ENCODE results near the gene ARHGAP26. TPM values are rescaled to one million over a fixed set of nuclear protein-coding genes. Genes with fewer than 3 reads are reported as not detected.

ARHGAP26 gene
- total and polyA plus RNA-seq, 7 experiments from 2014 or later = 10.5 to 123 (median 22.7) TPM

GRCh38 chr5:143052967-143053682 lies 282.9 kb downstream of the ARHGAP26 start:
- intact Hi-C loops (cut with micrococcal nuclease) = loop anchor here in 1 of 2 donors (5.0 kb wide), 1 partner anchor 49 kb away; no protein-coding TSS in a partner anchor
- CTCF ChIA-PET = interaction anchor here (0.6 kb wide), 1 partner anchor 50 kb away, joined by 3 read pairs; no protein-coding TSS in a partner anchor
- Mint-ChIP-seq H3K27ac (peak overlapping the region in 1 of 9 donors; percentile 24), H3K27me3 (no peaks in the 10 kb centered on the region), H3K4me3 (no peak overlapping the region), H3K36me3 (peaks cover 18 to 76% (median 44%) of the 10 kb centered on the region in 5 donors), H3K4me1 (peaks cover 5 to 73% (median 18%) of the 10 kb centered on the region in 7 donors), H3K9me3 (no peaks in the 10 kb centered on the region)
- H3K4me1 ChIP-seq (ENCODE audit: control insufficient read depth in 2 of 2, insufficient read depth in 2 of 2, low read length in 2 of 2) = no peaks in the 10 kb centered on the region
- H3K36me3 ChIP-seq (ENCODE audit: control insufficient read depth in 2 of 3, insufficient read depth in 3 of 3, low read length in 3 of 3) = peaks cover 0 to 25% (median 0%) of the 10 kb centered on the region in 3 experiments
- POLR2A ChIA-PET = interaction anchor here (0.7 kb wide), 1 partner anchor 342 kb away, joined by 5 read pairs; no protein-coding TSS in a partner anchor
- ATAC-seq (no peak), DNase-seq (no peak)
- no peaks in the 10 kb centered on the region for H3K27me3 ChIP-seq (ENCODE audit: control insufficient read depth in 2 of 2, insufficient read depth in 2 of 2, low read length in 2 of 2)
- no peaks in the 10 kb centered on the region for H3K9me3 ChIP-seq (ENCODE audit: control insufficient read depth in 2 of 3, low read length in 3 of 3)
- H3K4me3 ChIP-seq (ENCODE audit: low read length) = no peak overlapping the region
- H3K27ac ChIP-seq (ENCODE audit: low read depth, low read length) = no peak overlapping the region

- Histone ChIP-seq H3K27ac (ENCODE audit: low read depth, low read length) (no peak overlapping the region), H3K9me3 (ENCODE audit: control insufficient read depth in 2 of 3, low read length in 3 of 3) (no peaks in the 10 kb centered on the region), H3K27me3 (ENCODE audit: control insufficient read depth in 2 of 2, insufficient read depth in 2 of 2, low read length in 2 of 2) (no peaks in the 10 kb centered on the region), H3K36me3 (ENCODE audit: control insufficient read depth in 2 of 3, insufficient read depth in 3 of 3, low read length in 3 of 3) (peaks cover 0 to 29% (median 0%) of the 10 kb centered on the region in 3 experiments), H3K4me3 (ENCODE audit: low read length) (no peak overlapping the region), H3K4me1 (ENCODE audit: control insufficient read depth in 2 of 2, insufficient read depth in 2 of 2, low read length in 2 of 2) (no peaks in the 10 kb centered on the region)
- intact Hi-C loops (cut with micrococcal nuclease) = loop anchor here in 1 of 2 donors (2.0 to 5.0 kb wide), 2 partner anchors 45 to 49 kb away; no protein-coding TSS in a partner anchor
- peaks cover 0 to 3% (median 0%) of the 10 kb centered on the region in 11 donors for H3K9me3 Mint-ChIP-seq
- ATAC-seq (no peak), DNase-seq (no peak)
- ChIA-PET POLR2A (interaction anchor here (0.7 kb wide), 1 partner anchor 342 kb away, joined by 5 read pairs; no protein-coding TSS in a partner anchor), CTCF (no interaction called here)
- peaks cover 24 to 81% (median 49%) of the 10 kb centered on the region in 5 donors for H3K36me3 Mint-ChIP-seq
- peak overlapping the region in 1 of 9 donors; percentile 11 for H3K27ac Mint-ChIP-seq
- no peaks in the 10 kb centered on the region for H3K27me3 Mint-ChIP-seq
- H3K4me3 Mint-ChIP-seq = no peak overlapping the region
- peaks cover 5 to 72% (median 18%) of the 10 kb centered on the region in 7 donors for H3K4me1 Mint-ChIP-seq
These were observed 283.6 kb downstream of the ARHGAP26 start for GRCh38 chr5:143053780-143054179.

- H3K4me3 Mint-ChIP-seq = peak overlapping the region in 1 of 10 donors; percentile 72
- ATAC-seq (peak; percentile 40), DNase-seq (peak in 1 of 9 donors; percentile 44)
- CTCF ChIA-PET = no interaction called here
- Histone ChIP-seq H3K9me3 (ENCODE audit: control insufficient read depth in 2 of 3, low read length in 3 of 3) (no peaks in the 10 kb centered on the region), H3K27me3 (ENCODE audit: control insufficient read depth in 2 of 2, insufficient read depth in 2 of 2, low read length in 2 of 2) (no peaks in the 10 kb centered on the region), H3K36me3 (ENCODE audit: control insufficient read depth in 2 of 3, insufficient read depth in 3 of 3, low read length in 3 of 3) (peaks cover 0 to 32% (median 0%) of the 10 kb centered on the region in 3 experiments), H3K4me1 (ENCODE audit: control insufficient read depth in 2 of 2, insufficient read depth in 2 of 2, low read length in 2 of 2) (no peaks in the 10 kb centered on the region), H3K27ac (ENCODE audit: low read depth, low read length) (no peak overlapping the region), H3K4me3 (ENCODE audit: low read length) (no peak overlapping the region)
- peaks cover 0 to 3% (median 0%) of the 10 kb centered on the region in 11 donors for H3K9me3 Mint-ChIP-seq
- H3K27ac Mint-ChIP-seq = peak overlapping the region in 2 of 9 donors; percentile 2 to 77
- peaks cover 5 to 69% (median 11%) of the 10 kb centered on the region in 7 donors for H3K4me1 Mint-ChIP-seq
- H3K27me3 Mint-ChIP-seq = no peaks in the 10 kb centered on the region
- intact Hi-C loops (cut with micrococcal nuclease) = loop anchor here in 1 of 2 donors (2.0 to 5.0 kb wide), 2 partner anchors 46 to 48 kb away; no protein-coding TSS in a partner anchor
- POLR2A ChIA-PET = no interaction called here
- H3K36me3 Mint-ChIP-seq = peaks cover 26 to 85% (median 50%) of the 10 kb centered on the region in 5 donors
These were observed 284.3 kb downstream of the ARHGAP26 start for GRCh38 chr5:143054480-143054941.

GRCh38 chr5:143055596-143056338 lies 285.6 kb downstream of the ARHGAP26 start:
- ChIA-PET CTCF (interaction anchor here (0.5 to 0.7 kb wide), 2 partner anchors 38 to 769 kb away, joined by 3 read pairs; no protein-coding TSS in a partner anchor), POLR2A (no interaction called here)
- H3K27me3 Mint-ChIP-seq = no peaks in the 10 kb centered on the region
- Histone ChIP-seq H3K4me3 (ENCODE audit: low read length) (no peak overlapping the region), H3K4me1 (ENCODE audit: control insufficient read depth in 2 of 2, insufficient read depth in 2 of 2, low read length in 2 of 2) (no peaks in the 10 kb centered on the region), H3K36me3 (ENCODE audit: control insufficient read depth in 2 of 3, insufficient read depth in 3 of 3, low read length in 3 of 3) (peaks cover 0 to 32% (median 0%) of the 10 kb centered on the region in 3 experiments), H3K27me3 (ENCODE audit: control insufficient read depth in 2 of 2, insufficient read depth in 2 of 2, low read length in 2 of 2) (no peaks in the 10 kb centered on the region), H3K27ac (ENCODE audit: low read depth, low read length) (no peak overlapping the region), H3K9me3 (ENCODE audit: control insufficient read depth in 2 of 3, low read length in 3 of 3) (no peaks in the 10 kb centered on the region)
- intact Hi-C loops (cut with micrococcal nuclease) = loop anchor here in 1 of 2 donors (2.0 kb wide), 2 partner anchors 17 to 47 kb away; no protein-coding TSS in a partner anchor
- H3K4me3 Mint-ChIP-seq = peak overlapping the region in 1 of 10 donors; percentile 51
- peaks cover 0 to 58% (median 5%) of the 10 kb centered on the region in 7 donors for H3K4me1 Mint-ChIP-seq
- no peak for DNase-seq
- H3K27ac Mint-ChIP-seq = peak overlapping the region in 1 of 9 donors; percentile 77
- H3K36me3 Mint-ChIP-seq = peaks cover 29 to 89% (median 46%) of the 10 kb centered on the region in 5 donors
- peaks cover 0 to 3% (median 0%) of the 10 kb centered on the region in 11 donors for H3K9me3 Mint-ChIP-seq
- ATAC-seq = no peak

GRCh38 chr5:143056339-143056704 lies 286.1 kb downstream of the ARHGAP26 start:
- peak overlapping the region in 1 of 10 donors; percentile 51 for H3K4me3 Mint-ChIP-seq
- no peaks in the 10 kb centered on the region for H3K4me1 ChIP-seq (ENCODE audit: control insufficient read depth in 2 of 2, insufficient read depth in 2 of 2, low read length in 2 of 2)
- no peaks in the 10 kb centered on the region for H3K9me3 ChIP-seq (ENCODE audit: control insufficient read depth in 2 of 3, low read length in 3 of 3)
- H3K27me3 Mint-ChIP-seq = no peaks in the 10 kb centered on the region
- peaks cover 0 to 3% (median 0%) of the 10 kb centered on the region in 11 donors for H3K9me3 Mint-ChIP-seq
- POLR2A ChIA-PET = no interaction called here
- ATAC-seq (no peak), DNase-seq (no peak)
- no peaks in the 10 kb centered on the region for H3K27me3 ChIP-seq (ENCODE audit: control insufficient read depth in 2 of 2, insufficient read depth in 2 of 2, low read length in 2 of 2)
- H3K36me3 ChIP-seq (ENCODE audit: control insufficient read depth in 2 of 3, insufficient read depth in 3 of 3, low read length in 3 of 3) = peaks cover 0 to 32% (median 3%) of the 10 kb centered on the region in 3 experiments
- no peak overlapping the region for H3K27ac ChIP-seq (ENCODE audit: low read depth, low read length)
- no peak overlapping the region for H3K4me3 ChIP-seq (ENCODE audit: low read length)
- H3K4me1 Mint-ChIP-seq = peaks cover 0 to 55% (median 5%) of the 10 kb centered on the region in 7 donors
- intact Hi-C loops (cut with micrococcal nuclease) = loop anchor here in 1 of 2 donors (2.0 kb wide), 1 partner anchor 18 kb away; no protein-coding TSS in a partner anchor
- CTCF ChIA-PET = interaction anchor here (0.5 to 0.7 kb wide), 2 partner anchors 37 to 769 kb away, joined by 3 read pairs; no protein-coding TSS in a partner anchor
- H3K27ac Mint-ChIP-seq = peak overlapping the region in 2 of 9 donors; percentile 23 to 77
- peaks cover 30 to 91% (median 48%) of the 10 kb centered on the region in 5 donors for H3K36me3 Mint-ChIP-seq

Data from naive thymus-derived CD4-positive, alpha-beta T cell (primary cell).